B cell (primary cell): ENCODE results near the gene TNPO3. TPM values are rescaled to one million over a fixed set of nuclear protein-coding genes. Genes with fewer than 3 reads are reported as not detected.

Source experiments
- ATAC-seq: fragments of 200-7000 bp; cut with Tn5 transposase; one replicate; pipeline ENCODE4 v1.10.0; 2021; ENCODE audit warnings: low read depth, mild to moderate bottlenecking, moderate number of reproducible peaks, moderate library complexity
- CTCF ChIA-PET: fragments of 350-600 bp; sonication (Branson Sonifier 250); formaldehyde crosslinking; loops from one replicate; lab custom pipeline; 2021; ENCODE audit warnings: antibody characterized with exemption, inconsistent platforms; lab: Charles Lee
- POLR2A ChIA-PET: fragments of 350-600 bp; sonication (Branson Sonifier 250); formaldehyde crosslinking; loops from one replicate; lab custom pipeline; 2021; ENCODE audit warnings: antibody characterized with exemption; lab: Charles Lee
- DNase-seq: peaks from one replicate; pipeline ENCODE4 v3.0.0; 2013
- H2AFZ ChIP-seq: 2 replicates; pipeline ENCODE4 v1.6.1; 2012; ENCODE audit warnings: mild to moderate bottlenecking, low read depth, low read length; ENCODE audit not compliant: insufficient read depth, poor library complexity, severe bottlenecking
- H3K27ac ChIP-seq, 2 donors: 1 replicate in 1 of 2; 2 replicates in 1 of 2; pipeline ENCODE4 v1.5.1; 2012 to 2013; ENCODE audit warnings: low read length in 2 of 2, mild to moderate bottlenecking in 2 of 2, moderate library complexity in 1 of 2
- H3K27me3 ChIP-seq, 4 experiments: fragments of 200-600 bp in 1 of 4; sonication (generic) in 1 of 4; replicated peaks in 1 of 4; 1 replicate in 2 of 4; 2 replicates in 2 of 4; pipeline versions ENCODE4 v1.6.1 to v1.7.0; 2013 to 2016; ENCODE audit warnings: low read length in 3 of 4, mild to moderate bottlenecking in 2 of 4, mixed read lengths in 1 of 4, moderate library complexity in 1 of 4; ENCODE audit not compliant: insufficient read depth in 4 of 4, control insufficient read depth in 3 of 4; ENCODE audit errors: control extremely low read depth in 1 of 4
- H3K36me3 ChIP-seq, 2 experiments: replicated peaks in 1 of 2; 1 replicate in 1 of 2; 2 replicates in 1 of 2; pipeline versions ENCODE4 v1.6.1 to v1.7.1; 2013; ENCODE audit warnings: low read length in 1 of 2; ENCODE audit not compliant: insufficient read depth in 2 of 2, control insufficient read depth in 1 of 2; ENCODE audit errors: control extremely low read depth in 1 of 2, extremely low read depth in 1 of 2
- H3K4me1 ChIP-seq, 2 donors: fragments of 200-600 bp in 1 of 2; sonication (generic) in 1 of 2; 1 replicate in 1 of 2; 2 replicates in 1 of 2; pipeline versions ENCODE4 v1.5.1 to v1.6.1; 2013 to 2017; ENCODE audit warnings: low read length in 2 of 2; ENCODE audit not compliant: control insufficient read depth in 2 of 2, insufficient read depth in 2 of 2
- H3K4me2 ChIP-seq: replicated peaks from 2 replicates; pipeline ENCODE3; 2012; ENCODE audit warnings: mild to moderate bottlenecking, low read depth, low read length; ENCODE audit not compliant: poor library complexity, severe bottlenecking
- H3K4me3 ChIP-seq, 5 experiments: fragments of 200-600 bp in 1 of 5; sonication (generic) in 1 of 5; 1 replicate in 3 of 5; 2 replicates in 2 of 5; pipeline versions ENCODE4 v1.5.1 to v1.7.0; 2011 to 2016; ENCODE audit warnings: low read length in 4 of 5, mild to moderate bottlenecking in 4 of 5, low read depth in 2 of 5, control low read depth in 1 of 5, moderate library complexity in 1 of 5; ENCODE audit not compliant: insufficient read depth in 1 of 5; ENCODE audit errors: control extremely low read depth in 1 of 5, extremely low read depth in 1 of 5
- H3K79me2 ChIP-seq: fragments of 200-600 bp; sonication (generic); one replicate; pipeline ENCODE4 v1.6.0; 2016; ENCODE audit warnings: low read length; ENCODE audit not compliant: control insufficient read depth, insufficient read depth
- H3K9ac ChIP-seq: fragments of 200-600 bp; sonication (generic); 2 replicates; pipeline ENCODE4 v1.6.1; 2017; ENCODE audit warnings: mild to moderate bottlenecking, low read length, moderate library complexity
- H3K9me3 ChIP-seq, 3 donors: one replicate each; pipeline versions ENCODE4 v1.6.1 to v1.7.1; 2013; ENCODE audit warnings: low read length in 2 of 3; ENCODE audit not compliant: control insufficient read depth in 2 of 3, insufficient read depth in 1 of 3; ENCODE audit errors: control extremely low read depth in 1 of 3
- H4K20me1 ChIP-seq: 2 replicates; pipeline ENCODE4 v1.6.0; 2012; ENCODE audit warnings: mild to moderate bottlenecking, low read length; ENCODE audit not compliant: insufficient read depth, control insufficient read depth, poor library complexity, severe bottlenecking
- H3K27ac Mint-ChIP-seq: one replicate; pipeline ENCODE4 v1.8.0; 2021; ENCODE audit warnings: mixed read lengths
- H3K27me3 Mint-ChIP-seq: one replicate; pipeline ENCODE4 v1.8.0; 2021; ENCODE audit warnings: mixed read lengths
- H3K4me1 Mint-ChIP-seq: one replicate; pipeline ENCODE4 v1.8.0; 2021; ENCODE audit warnings: mixed read lengths
- H3K4me3 Mint-ChIP-seq: one replicate; pipeline ENCODE4 v1.8.0; 2021; ENCODE audit warnings: mixed read lengths
- H3K9me3 Mint-ChIP-seq: one replicate; pipeline ENCODE4 v1.8.0; 2022; ENCODE audit warnings: mixed read lengths; ENCODE audit not compliant: insufficient read depth
- CTCF ChIP-seq: fragments of 200-600 bp; IDR thresholded peaks from one replicate; pipeline ENCODE4 v1.8.0; 2022; ENCODE audit warnings: antibody characterized with exemption, mild to moderate bottlenecking
- EZH2 ChIP-seq: IDR thresholded peaks from 2 replicates; pipeline ENCODE4 v1.6.1; 2012; ENCODE audit warnings: borderline replicate concordance, low read depth, mild to moderate bottlenecking, moderate library complexity, low read length; ENCODE audit not compliant: insufficient read depth, poor library complexity, severe bottlenecking
- WGBS: methylation state at CpG from one replicate; pipeline ENCODE4 v1.1.5; 2013; ENCODE audit warnings: missing lambda C conversion rate; ENCODE audit not compliant: insufficient coverage; 5-methylcytosine and 5-hydroxymethylcytosine counted together
- intact Hi-C: fragments of 100-400 bp; cut with micrococcal nuclease; formaldehyde crosslinking; loops from one replicate; pipeline ENCODE4 v1.10.0; 2022
- polyA plus RNA-seq: library from polyadenylated mRNA; depleted of rRNA; stranded (reverse); fragments of >200 nt; gene quantifications from 2 replicates; pipeline ENCODE4 v1.2.3, GENCODE V29; 2012
- total RNA-seq, 2 donors: library from RNA; stranded (reverse); fragments of 120-200 nt in 1 of 2; gene quantifications; 1 replicate in 1 of 2; 2 replicates in 1 of 2; pipeline versions ENCODE4 v1.2.3 to v1.2.4, GENCODE V29; 2013 to 2022

TNPO3 gene
- total and polyA plus RNA-seq, 2 donors (not counting 1 experiment from before 2014, with no cell fraction given): 19.0 to 48.3 TPM

GRCh38 chr7:129084801-129085551, 30.1 kb upstream of the TNPO3 start:
- Mint-ChIP-seq H3K27me3 (peaks cover 3% of the 10 kb centered on the region), H3K27ac (no peak overlapping the region), H3K9me3 (no peaks in the 10 kb centered on the region), H3K4me3 (no peak overlapping the region), H3K4me1 (peaks cover 6% of the 10 kb centered on the region)
- H4K20me1 ChIP-seq: no peaks in the 10 kb centered on the region
- H3K36me3 ChIP-seq: no peaks in the 10 kb centered on the region
- ChIA-PET POLR2A (no interaction called here), CTCF (interaction anchor here (1.3 to 1.7 kb wide), 4 partner anchors 7 to 213 kb away, joined by 3 to 6 read pairs (median 4); no protein-coding TSS in a partner anchor)
- no peaks in the 10 kb centered on the region for H3K9me3 ChIP-seq
- DNase-seq (no peak), ATAC-seq (no peak)
- TF ChIP-seq CTCF (no peak), EZH2 (no peak)
- no peak overlapping the region for H3K9ac ChIP-seq
- H3K4me3 ChIP-seq: no peak overlapping the region
- intact Hi-C loops: no loop called here
- WGBS: 100% methylated on average over 1 of the region's 11 CpGs
- H3K4me1 ChIP-seq: peaks cover 6 to 7% of the 10 kb centered on the region in 2 donors
- H3K4me2 ChIP-seq: no peak overlapping the region
- no peak overlapping the region for H2AFZ ChIP-seq
- no peak overlapping the region for H3K27ac ChIP-seq
- no peaks in the 10 kb centered on the region for H3K27me3 ChIP-seq
- no peaks in the 10 kb centered on the region for H3K79me2 ChIP-seq

GRCh38 chr7:129083525-129083924, 28.6 kb upstream of the TNPO3 start:
- no peaks in the 10 kb centered on the region for H3K4me1 Mint-ChIP-seq
- Histone ChIP-seq H3K9ac (no peak overlapping the region), H3K4me2 (no peak overlapping the region), H2AFZ (no peak overlapping the region), H3K27ac (no peak overlapping the region), H3K4me3 (no peak overlapping the region), H4K20me1 (no peaks in the 10 kb centered on the region), H3K9me3 (no peaks in the 10 kb centered on the region), H3K79me2 (no peaks in the 10 kb centered on the region), H3K4me1 (no peaks in the 10 kb centered on the region), H3K36me3 (no peaks in the 10 kb centered on the region), H3K27me3 (no peaks in the 10 kb centered on the region)
- H3K9me3 Mint-ChIP-seq: no peaks in the 10 kb centered on the region
- TF ChIP-seq CTCF (no peak), EZH2 (no peak)
- DNase-seq (no peak), ATAC-seq (no peak)
- H3K27ac Mint-ChIP-seq: no peak overlapping the region
- CTCF ChIA-PET: interaction anchor here (0.6 to 1.6 kb wide), 4 partner anchors 9 to 180 kb away, joined by 3 to 6 read pairs (median 4); no protein-coding TSS in a partner anchor
- intact Hi-C loops: loop anchor here (2.0 kb wide), 1 partner anchor 17 kb away; no protein-coding TSS in a partner anchor
- H3K4me3 Mint-ChIP-seq: no peak overlapping the region
- POLR2A ChIA-PET: no interaction called here
- 100% methylated on average over 2 of the region's 5 CpGs for WGBS
- H3K27me3 Mint-ChIP-seq: peaks cover 3% of the 10 kb centered on the region
